Activated naive CD8-positive, alpha-beta T cell treated with anti-CD3 and anti-CD28 coated beads for 36 hours (primary cell): ENCODE results near the gene DNAH1. TPM values are rescaled to one million over a fixed set of nuclear protein-coding genes. Genes with fewer than 3 reads are reported as not detected.

Experiments
- DNase-seq: peaks from one replicate; pipeline ENCODE4 v3.0.0; 2021
- H3K27ac Mint-ChIP-seq: one replicate; pipeline ENCODE4 v1.8.0; 2022; ENCODE audit warnings: mild to moderate bottlenecking, moderate library complexity, mixed read lengths
- H3K27me3 Mint-ChIP-seq: one replicate; pipeline ENCODE4 v1.8.0; 2022; ENCODE audit warnings: mild to moderate bottlenecking, mixed read lengths
- H3K36me3 Mint-ChIP-seq: one replicate; pipeline ENCODE4 v1.8.0; 2021; ENCODE audit warnings: mild to moderate bottlenecking, mixed read lengths
- H3K4me1 Mint-ChIP-seq: one replicate; pipeline ENCODE4 v1.8.0; 2021; ENCODE audit warnings: mixed read lengths
- H3K4me3 Mint-ChIP-seq: one replicate; pipeline ENCODE4 v1.8.0; 2022; ENCODE audit warnings: mild to moderate bottlenecking, moderate library complexity, mixed read lengths
- H3K9me3 Mint-ChIP-seq: one replicate; pipeline ENCODE4 v1.8.0; 2022; ENCODE audit warnings: mixed read lengths
- total RNA-seq, 2 experiments: library from RNA; stranded (reverse); gene quantifications; one replicate each; pipeline ENCODE4 v1.2.3, GENCODE V29; 2021

DNAH1 gene
- total RNA-seq, 2 experiments from 2014 or later, result 2.6 to 3.7 TPM

GRCh38 chr3:52317208-52318000 lies 1.3 kb downstream of the DNAH1 start:
- H3K27ac Mint-ChIP-seq, result peak overlapping the region; percentile 16

GRCh38 chr3:52318186-52318816 lies 2.2 kb downstream of the DNAH1 start:
- H3K4me3 Mint-ChIP-seq, result no peak overlapping the region
- H3K4me1 Mint-ChIP-seq, result peaks cover 35% of the 10 kb centered on the region
- H3K36me3 Mint-ChIP-seq, result peaks cover 3% of the 10 kb centered on the region
- peak overlapping the region; percentile 7 for H3K27ac Mint-ChIP-seq
- DNase-seq, result no peak
- H3K9me3 Mint-ChIP-seq, result no peaks in the 10 kb centered on the region
- no peaks in the 10 kb centered on the region for H3K27me3 Mint-ChIP-seq

More at GRCh38 chr3:52317208-52318000, 1.3 kb downstream of the DNAH1 start:
- peak; percentile 77 for DNase-seq
- Mint-ChIP-seq H3K9me3 (no peaks in the 10 kb centered on the region), H3K36me3 (peaks cover 3% of the 10 kb centered on the region), H3K27me3 (no peaks in the 10 kb centered on the region), H3K4me3 (peak overlapping the region; percentile 66), H3K4me1 (peaks cover 40% of the 10 kb centered on the region)

- no peaks in the 10 kb centered on the region for H3K9me3 Mint-ChIP-seq
- H3K27ac Mint-ChIP-seq, result no peak overlapping the region
- no peaks in the 10 kb centered on the region for H3K36me3 Mint-ChIP-seq
- peaks cover 18% of the 10 kb centered on the region for H3K4me1 Mint-ChIP-seq
- H3K4me3 Mint-ChIP-seq, result no peak overlapping the region
- no peak for DNase-seq
- no peaks in the 10 kb centered on the region for H3K27me3 Mint-ChIP-seq
Observed at GRCh38 chr3:52319921-52320595, 3.9 kb downstream of the DNAH1 start.

GRCh38 chr3:52321481-52321880 lies 5.4 kb downstream of the DNAH1 start:
- DNase-seq, result no peak
- Mint-ChIP-seq H3K27me3 (no peaks in the 10 kb centered on the region), H3K4me1 (peaks cover 13% of the 10 kb centered on the region), H3K36me3 (no peaks in the 10 kb centered on the region), H3K27ac (no peak overlapping the region), H3K4me3 (no peak overlapping the region), H3K9me3 (no peaks in the 10 kb centered on the region)

- H3K4me1 Mint-ChIP-seq, result peaks cover 6% of the 10 kb centered on the region
- H3K36me3 Mint-ChIP-seq, result no peaks in the 10 kb centered on the region
- DNase-seq, result no peak
- no peaks in the 10 kb centered on the region for H3K9me3 Mint-ChIP-seq
- H3K27ac Mint-ChIP-seq, result no peak overlapping the region
- H3K27me3 Mint-ChIP-seq, result no peaks in the 10 kb centered on the region
- H3K4me3 Mint-ChIP-seq, result no peak overlapping the region
Observed at GRCh38 chr3:52322466-52322865, 6.3 kb downstream of the DNAH1 start.

- no peaks in the 10 kb centered on the region for H3K4me1 Mint-ChIP-seq
- H3K27ac Mint-ChIP-seq, result no peak overlapping the region
- no peaks in the 10 kb centered on the region for H3K9me3 Mint-ChIP-seq
- H3K4me3 Mint-ChIP-seq, result no peak overlapping the region
- DNase-seq, result no peak
- no peaks in the 10 kb centered on the region for H3K27me3 Mint-ChIP-seq
- H3K36me3 Mint-ChIP-seq, result no peaks in the 10 kb centered on the region
Observed at GRCh38 chr3:52323526-52324295, 7.6 kb downstream of the DNAH1 start.

- no peaks in the 10 kb centered on the region for H3K4me1 Mint-ChIP-seq
- no peak overlapping the region for H3K27ac Mint-ChIP-seq
- H3K9me3 Mint-ChIP-seq, result no peaks in the 10 kb centered on the region
- no peak for DNase-seq
- no peaks in the 10 kb centered on the region for H3K36me3 Mint-ChIP-seq
- H3K4me3 Mint-ChIP-seq, result no peak overlapping the region
- no peaks in the 10 kb centered on the region for H3K27me3 Mint-ChIP-seq
Observed at GRCh38 chr3:52324676-52325075, 8.6 kb downstream of the DNAH1 start.

- H3K4me1 Mint-ChIP-seq, result no peaks in the 10 kb centered on the region
- DNase-seq, result no peak
- H3K9me3 Mint-ChIP-seq, result no peaks in the 10 kb centered on the region
- H3K27me3 Mint-ChIP-seq, result no peaks in the 10 kb centered on the region
- no peak overlapping the region for H3K4me3 Mint-ChIP-seq
- no peaks in the 10 kb centered on the region for H3K36me3 Mint-ChIP-seq
- H3K27ac Mint-ChIP-seq, result no peak overlapping the region
Observed at GRCh38 chr3:52325686-52326085, 9.6 kb downstream of the DNAH1 start.

GRCh38 chr3:52326976-52327375 lies 10.9 kb downstream of the DNAH1 start:
- no peak for DNase-seq
- Mint-ChIP-seq H3K27ac (no peak overlapping the region), H3K9me3 (no peaks in the 10 kb centered on the region), H3K4me1 (no peaks in the 10 kb centered on the region), H3K36me3 (no peaks in the 10 kb centered on the region), H3K27me3 (no peaks in the 10 kb centered on the region), H3K4me3 (no peak overlapping the region)

GRCh38 chr3:52327486-52328290 lies 11.6 kb downstream of the DNAH1 start:
- Mint-ChIP-seq H3K4me3 (no peak overlapping the region), H3K27ac (no peak overlapping the region), H3K36me3 (no peaks in the 10 kb centered on the region), H3K9me3 (no peaks in the 10 kb centered on the region), H3K4me1 (no peaks in the 10 kb centered on the region), H3K27me3 (no peaks in the 10 kb centered on the region)
- DNase-seq, result no peak

- Mint-ChIP-seq H3K27me3 (no peaks in the 10 kb centered on the region), H3K9me3 (no peaks in the 10 kb centered on the region), H3K27ac (no peak overlapping the region), H3K36me3 (no peaks in the 10 kb centered on the region), H3K4me3 (no peak overlapping the region), H3K4me1 (no peaks in the 10 kb centered on the region)
- DNase-seq, result no peak
Observed at GRCh38 chr3:52328536-52329080, 12.5 kb downstream of the DNAH1 start.

GRCh38 chr3:52330194-52330805 lies 14.2 kb downstream of the DNAH1 start:
- Mint-ChIP-seq H3K4me3 (no peak overlapping the region), H3K4me1 (no peaks in the 10 kb centered on the region), H3K27me3 (no peaks in the 10 kb centered on the region), H3K27ac (no peak overlapping the region), H3K9me3 (no peaks in the 10 kb centered on the region), H3K36me3 (no peaks in the 10 kb centered on the region)
- no peak for DNase-seq

- H3K27me3 Mint-ChIP-seq, result no peaks in the 10 kb centered on the region
- DNase-seq, result no peak
- H3K36me3 Mint-ChIP-seq, result no peaks in the 10 kb centered on the region
- no peaks in the 10 kb centered on the region for H3K4me1 Mint-ChIP-seq
- H3K9me3 Mint-ChIP-seq, result no peaks in the 10 kb centered on the region
- H3K4me3 Mint-ChIP-seq, result no peak overlapping the region
- H3K27ac Mint-ChIP-seq, result no peak overlapping the region
Observed at GRCh38 chr3:52331091-52331490, 15.0 kb downstream of the DNAH1 start.

GRCh38 chr3:52331906-52332305 lies 15.8 kb downstream of the DNAH1 start:
- H3K27ac Mint-ChIP-seq, result no peak overlapping the region
- H3K9me3 Mint-ChIP-seq, result no peaks in the 10 kb centered on the region
- no peaks in the 10 kb centered on the region for H3K27me3 Mint-ChIP-seq
- H3K4me1 Mint-ChIP-seq, result no peaks in the 10 kb centered on the region
- H3K36me3 Mint-ChIP-seq, result no peaks in the 10 kb centered on the region
- H3K4me3 Mint-ChIP-seq, result no peak overlapping the region
- no peak for DNase-seq
